OCI-LY7 (cell line): ENCODE data around the gene RTN4IP1.
"Not testable (repeated sequence)": the region's sequence is repeated elsewhere in the genome, so short reads cannot be mapped to it uniquely, and the experiment has no call there.

ENCODE experiments used
- EZH2phosphoT487 ChIP-seq: fragments of 200-600 bp; sonication (generic); IDR thresholded peaks from 2 replicates; pipeline ENCODE4 v1.6.1; 2018; ENCODE audit warnings: low read depth, borderline replicate concordance, mild to moderate bottlenecking, mixed run types, antibody characterized with exemption, low read length, moderate library complexity, mixed read lengths
- TF ChIP-seq, protein P1 (sequence below): fragments of 200-600 bp; sonication (generic); conservative IDR thresholded peaks from 2 replicates; pipeline ENCODE4 v1.5.1; 2014; ENCODE audit warnings: mild to moderate bottlenecking, antibody characterized with exemption, low read length, moderate library complexity, mixed read lengths

DNA sequence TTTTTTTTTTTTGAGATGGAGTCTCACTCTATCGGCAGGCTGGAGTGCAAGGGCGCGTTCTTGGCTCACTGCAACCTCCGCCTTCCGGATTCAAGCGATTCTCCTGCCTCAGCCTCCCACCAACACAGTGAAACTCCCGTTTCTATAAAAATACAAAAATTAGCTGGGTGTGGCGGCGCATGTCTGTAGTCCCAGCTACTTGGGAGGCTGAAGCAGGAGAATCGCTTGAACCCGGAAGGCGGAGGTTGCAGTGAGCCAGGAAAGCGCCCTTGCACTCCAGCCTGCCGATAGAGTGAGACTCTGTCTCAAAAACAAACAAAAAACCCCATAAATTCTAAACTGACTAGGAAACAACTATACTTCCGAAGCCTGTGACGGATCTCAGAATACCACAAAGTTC, 1.5 kb downstream of the RTN4IP1 start:
- TF ChIP-seq, protein P1, sequence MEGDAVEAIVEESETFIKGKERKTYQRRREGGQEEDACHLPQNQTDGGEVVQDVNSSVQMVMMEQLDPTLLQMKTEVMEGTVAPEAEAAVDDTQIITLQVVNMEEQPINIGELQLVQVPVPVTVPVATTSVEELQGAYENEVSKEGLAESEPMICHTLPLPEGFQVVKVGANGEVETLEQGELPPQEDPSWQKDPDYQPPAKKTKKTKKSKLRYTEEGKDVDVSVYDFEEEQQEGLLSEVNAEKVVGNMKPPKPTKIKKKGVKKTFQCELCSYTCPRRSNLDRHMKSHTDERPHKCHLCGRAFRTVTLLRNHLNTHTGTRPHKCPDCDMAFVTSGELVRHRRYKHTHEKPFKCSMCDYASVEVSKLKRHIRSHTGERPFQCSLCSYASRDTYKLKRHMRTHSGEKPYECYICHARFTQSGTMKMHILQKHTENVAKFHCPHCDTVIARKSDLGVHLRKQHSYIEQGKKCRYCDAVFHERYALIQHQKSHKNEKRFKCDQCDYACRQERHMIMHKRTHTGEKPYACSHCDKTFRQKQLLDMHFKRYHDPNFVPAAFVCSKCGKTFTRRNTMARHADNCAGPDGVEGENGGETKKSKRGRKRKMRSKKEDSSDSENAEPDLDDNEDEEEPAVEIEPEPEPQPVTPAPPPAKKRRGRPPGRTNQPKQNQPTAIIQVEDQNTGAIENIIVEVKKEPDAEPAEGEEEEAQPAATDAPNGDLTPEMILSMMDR, result not testable (repeated sequence)
- not testable (repeated sequence) for TF ChIP-seq EZH2phosphoT487
